NCI-H510A treated with DMSO at 0.1 percent for 48 hours (cell line): Measurements from ENCODE around the gene COL23A1.

Source experiments
- DNase-seq: peaks from one replicate; lab custom pipeline; 2025; lab: John Stamatoyannopoulos, UW

The COL23A1 gene

GRCh38 chr5:178474562-178475184 is 115.5 kb downstream of the COL23A1 start:
- DNase-seq: no peak

GRCh38 chr5:178473854-178474253 is 116.3 kb downstream of the COL23A1 start:
- DNase-seq: no peak

- DNase-seq: no peak
These were observed 118.1 kb downstream of the COL23A1 start for GRCh38 chr5:178472138-178472537.

- DNase-seq: no peak
These were observed 118.5 kb downstream of the COL23A1 start for GRCh38 chr5:178471711-178472110.

DNA sequence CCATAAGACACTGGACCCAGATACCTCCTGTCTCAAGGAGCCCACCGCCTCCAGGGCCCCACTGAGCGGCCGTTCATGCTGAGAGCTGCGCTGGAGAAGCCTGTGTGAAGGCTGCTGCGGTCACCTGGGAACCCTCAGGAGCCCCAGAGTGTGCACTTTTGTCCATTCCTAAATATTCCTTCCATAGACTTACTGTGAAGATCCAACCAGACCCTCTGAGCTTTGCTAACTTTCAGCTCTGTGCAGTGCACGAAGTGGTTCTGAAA is 119.5 kb downstream of the COL23A1 start:
- DNase-seq: no peak

- DNase-seq: no peak
These were observed 120.0 kb downstream of the COL23A1 start for GRCh38 chr5:178469975-178470759.

DNA sequence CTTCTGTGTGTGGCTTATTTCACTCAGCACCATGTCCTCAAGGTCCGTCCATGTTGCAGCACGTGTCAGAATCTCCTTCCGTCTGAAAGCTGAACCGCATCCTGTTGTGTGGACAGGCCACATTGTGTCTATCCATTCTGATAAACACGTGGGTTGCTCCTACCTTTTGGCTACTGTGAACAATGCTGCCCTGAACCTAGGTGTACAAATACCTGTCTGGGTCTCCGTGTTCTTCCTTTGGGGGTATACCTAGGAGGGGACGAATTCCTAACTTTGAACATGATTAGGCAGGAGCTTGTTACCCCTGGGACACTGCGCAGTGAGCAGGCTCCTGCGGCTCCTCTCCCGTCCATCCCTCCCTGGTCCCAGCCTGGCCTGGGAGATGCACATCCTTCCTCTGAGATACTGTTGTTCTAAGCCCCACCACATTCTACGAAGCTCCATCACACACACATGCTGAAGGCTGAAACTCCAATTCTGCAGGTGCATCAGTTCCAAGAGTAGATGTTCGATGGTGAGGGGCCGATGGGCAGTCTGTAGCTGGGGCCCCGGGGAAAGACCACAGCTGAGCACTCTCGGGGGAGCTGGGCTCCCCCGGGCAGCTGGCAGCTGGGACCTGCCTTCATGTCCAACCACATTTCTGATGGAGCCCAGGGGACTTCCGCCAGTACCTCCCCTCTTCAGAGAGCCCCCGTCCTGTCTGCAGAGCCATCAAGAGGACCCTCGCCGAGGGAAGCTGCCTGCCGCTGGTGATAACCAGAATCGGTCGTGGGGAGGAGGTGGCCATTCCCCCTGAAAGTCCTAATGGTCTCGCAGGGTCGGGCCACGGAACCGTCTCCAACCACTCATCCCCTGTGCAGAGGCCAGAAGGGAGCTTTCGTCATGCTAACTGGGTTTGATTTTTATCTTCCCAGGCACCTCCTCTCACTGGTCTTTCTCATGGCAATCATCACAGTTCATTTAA is 120.9 kb downstream of the COL23A1 start:
- no peak for DNase-seq

DNA sequence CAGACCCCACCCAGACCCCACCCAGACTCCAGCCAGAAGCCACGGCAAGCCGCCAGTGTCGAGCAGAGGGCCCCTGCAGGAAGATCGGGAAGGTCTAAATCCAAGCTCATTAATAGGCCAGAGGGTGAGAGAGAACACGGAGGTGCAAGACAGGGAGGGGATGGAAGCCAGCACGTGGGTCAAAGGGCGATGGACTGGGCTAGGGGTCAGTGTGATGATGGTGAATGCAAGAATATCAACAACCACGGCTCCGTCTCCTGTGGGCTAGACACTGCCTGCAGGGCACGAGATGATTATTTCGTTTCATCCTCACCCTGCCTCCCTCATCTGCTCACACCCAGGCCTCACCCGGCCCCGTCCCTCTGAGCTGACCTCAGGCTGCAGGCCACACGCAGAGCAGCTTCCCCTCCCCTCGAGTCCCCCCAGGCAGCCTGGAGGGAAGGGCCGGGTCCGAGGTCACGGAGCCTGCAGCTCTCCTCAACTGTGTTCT is 122.0 kb downstream of the COL23A1 start:
- no peak for DNase-seq

DNA sequence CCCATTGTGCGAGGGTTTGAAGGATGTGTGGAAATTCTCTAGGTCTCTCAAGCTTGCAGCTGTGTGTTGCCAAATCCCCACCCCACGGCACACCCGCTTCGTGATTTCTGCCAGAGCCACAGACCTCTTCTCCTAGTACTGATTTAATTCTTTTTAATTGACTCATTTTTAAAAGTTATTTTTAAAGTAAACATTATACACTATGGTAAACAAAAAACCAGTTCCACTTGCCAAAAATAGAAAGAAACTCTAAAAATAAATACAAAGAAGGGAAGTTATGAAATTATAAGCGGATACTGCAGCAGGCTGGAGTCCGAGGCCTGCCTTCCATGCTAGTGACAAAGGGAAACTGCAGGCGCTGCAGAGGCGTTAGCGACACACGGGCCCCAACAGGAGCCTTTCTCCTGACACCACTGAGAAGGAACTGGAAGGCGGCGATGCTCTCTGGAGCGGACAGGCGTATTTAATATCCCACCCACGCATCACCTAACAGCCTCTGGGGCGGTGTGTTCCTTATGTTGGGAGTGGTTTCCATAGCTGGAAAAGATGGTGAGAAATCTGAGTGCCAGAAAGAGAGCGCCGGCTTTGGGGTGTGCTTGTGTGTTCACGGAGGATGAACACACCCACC is 122.5 kb downstream of the COL23A1 start:
- DNase-seq: no peak

- no peak for DNase-seq
These were observed 123.0 kb downstream of the COL23A1 start for GRCh38 chr5:178467205-178467567.

DNA sequence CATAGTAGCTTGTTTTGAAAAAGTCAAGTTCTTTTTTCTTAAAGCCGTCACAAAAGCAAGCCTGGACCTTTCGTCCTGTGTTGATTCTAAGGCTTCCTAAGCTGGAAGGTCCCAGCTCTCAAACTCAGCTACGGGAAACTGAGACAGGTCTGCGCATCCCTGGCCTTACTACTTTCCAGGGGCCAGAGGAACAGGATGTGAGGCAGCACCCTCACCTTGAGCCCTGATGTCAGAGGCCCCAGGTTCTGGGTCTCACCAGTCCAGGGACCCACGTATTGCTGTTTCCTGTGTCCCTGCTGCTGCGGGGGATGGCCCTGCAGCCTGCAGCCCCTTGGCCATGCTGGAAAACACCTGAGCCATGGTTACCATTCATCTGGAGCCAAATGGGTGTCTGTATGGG is 123.9 kb downstream of the COL23A1 start:
- DNase-seq: no peak

DNA sequence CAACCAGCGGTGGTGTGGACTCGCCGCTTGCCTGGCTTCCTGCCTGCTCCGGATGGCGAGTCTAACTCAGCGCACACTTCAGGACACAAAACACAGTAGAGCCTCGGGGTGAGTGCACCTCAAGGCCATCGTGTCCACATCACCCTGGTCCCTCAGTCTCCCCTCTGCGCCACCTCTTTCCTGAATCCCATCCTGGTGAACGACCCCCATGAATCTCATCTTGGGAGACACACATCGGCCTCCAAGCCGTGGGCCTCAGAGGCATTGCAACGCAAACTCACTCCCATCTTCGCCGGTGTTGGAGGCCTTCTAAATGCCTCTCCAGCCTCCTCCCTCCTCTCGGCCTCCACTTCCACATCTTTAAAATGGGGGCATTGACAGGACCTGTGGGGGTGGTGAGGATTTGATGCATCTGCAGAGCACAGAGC is 124.3 kb downstream of the COL23A1 start:
- no peak for DNase-seq

- DNase-seq: no peak
These were observed 124.8 kb downstream of the COL23A1 start for GRCh38 chr5:178465228-178465860.

GRCh38 chr5:178464431-178465048 is 125.7 kb downstream of the COL23A1 start:
- no peak for DNase-seq

DNA sequence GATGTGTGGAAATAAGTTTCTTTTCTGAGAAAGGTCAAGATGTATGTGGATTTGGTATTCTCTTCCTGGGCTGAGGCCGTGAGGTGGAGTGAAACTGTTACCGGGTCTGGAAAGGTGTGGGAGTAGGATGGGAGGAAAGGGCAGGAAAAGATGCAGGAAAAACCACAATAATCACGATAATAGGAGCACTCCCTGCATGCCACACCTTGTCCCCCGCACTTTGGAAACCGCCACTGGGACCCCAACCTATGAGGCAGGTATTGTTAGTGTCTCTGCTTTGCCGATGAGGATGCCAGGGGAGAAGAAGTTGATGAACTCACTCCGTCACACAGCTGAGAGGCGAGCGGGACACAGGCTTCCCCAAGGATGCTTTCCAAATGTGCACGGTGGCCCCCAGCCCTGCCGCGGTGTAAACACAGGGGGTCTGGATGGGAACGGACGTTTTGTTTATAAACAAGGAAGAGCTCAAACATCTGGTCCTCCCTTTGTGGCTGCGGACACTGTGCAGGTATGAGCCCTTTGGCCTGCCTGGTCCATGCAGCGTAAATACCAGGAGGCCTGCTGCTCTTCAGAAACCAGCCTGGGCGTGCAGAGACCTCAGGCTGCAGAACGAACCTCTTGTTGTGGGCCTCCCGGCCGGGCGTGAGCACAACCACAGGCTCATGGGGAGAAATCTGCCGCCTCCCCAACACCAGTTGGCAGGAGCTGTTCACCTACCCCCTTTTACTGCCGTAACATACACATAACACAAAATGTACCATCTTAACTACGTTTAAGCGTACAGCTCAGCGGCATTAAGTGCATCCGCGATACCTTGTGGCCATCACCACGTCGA is 126.7 kb downstream of the COL23A1 start:
- DNase-seq: no peak

- no peak for DNase-seq
These were observed 127.4 kb downstream of the COL23A1 start for GRCh38 chr5:178462816-178463215.

DNA sequence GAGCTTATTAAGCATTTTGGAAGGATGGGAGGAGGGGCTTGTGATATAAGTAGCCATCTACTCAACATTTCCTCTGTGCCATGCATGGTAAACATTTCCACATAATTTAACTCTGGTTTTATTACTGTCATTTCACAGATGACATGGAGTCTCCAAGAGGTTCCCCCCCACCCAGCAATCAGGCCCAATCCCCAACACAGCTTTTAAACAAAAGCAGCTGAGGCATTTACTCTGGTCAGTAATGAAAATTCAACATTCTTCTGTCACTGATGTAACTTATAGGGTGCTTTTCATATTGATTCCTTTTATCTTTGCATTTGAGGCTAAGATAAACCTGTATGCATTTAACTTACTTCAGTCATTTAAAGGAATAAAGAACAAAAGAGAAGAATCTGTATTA is 128.1 kb downstream of the COL23A1 start:
- no peak for DNase-seq

GRCh38 chr5:178461004-178461730 is 129.0 kb downstream of the COL23A1 start:
- no peak for DNase-seq

GRCh38 chr5:178460598-178460997 is 129.6 kb downstream of the COL23A1 start:
- no peak for DNase-seq

- no peak for DNase-seq
These were observed 130.0 kb downstream of the COL23A1 start for GRCh38 chr5:178460174-178460573.
